Measurements from ENCODE around the gene TTPAL. TPM values are rescaled to one million over a fixed set of nuclear protein-coding genes. Genes with fewer than 3 reads are reported as not detected.

TTPAL gene
- total RNA-seq, 4 donors from 2014 or later, result 27.1 to 36.8 (median 31.7) TPM

DNA sequence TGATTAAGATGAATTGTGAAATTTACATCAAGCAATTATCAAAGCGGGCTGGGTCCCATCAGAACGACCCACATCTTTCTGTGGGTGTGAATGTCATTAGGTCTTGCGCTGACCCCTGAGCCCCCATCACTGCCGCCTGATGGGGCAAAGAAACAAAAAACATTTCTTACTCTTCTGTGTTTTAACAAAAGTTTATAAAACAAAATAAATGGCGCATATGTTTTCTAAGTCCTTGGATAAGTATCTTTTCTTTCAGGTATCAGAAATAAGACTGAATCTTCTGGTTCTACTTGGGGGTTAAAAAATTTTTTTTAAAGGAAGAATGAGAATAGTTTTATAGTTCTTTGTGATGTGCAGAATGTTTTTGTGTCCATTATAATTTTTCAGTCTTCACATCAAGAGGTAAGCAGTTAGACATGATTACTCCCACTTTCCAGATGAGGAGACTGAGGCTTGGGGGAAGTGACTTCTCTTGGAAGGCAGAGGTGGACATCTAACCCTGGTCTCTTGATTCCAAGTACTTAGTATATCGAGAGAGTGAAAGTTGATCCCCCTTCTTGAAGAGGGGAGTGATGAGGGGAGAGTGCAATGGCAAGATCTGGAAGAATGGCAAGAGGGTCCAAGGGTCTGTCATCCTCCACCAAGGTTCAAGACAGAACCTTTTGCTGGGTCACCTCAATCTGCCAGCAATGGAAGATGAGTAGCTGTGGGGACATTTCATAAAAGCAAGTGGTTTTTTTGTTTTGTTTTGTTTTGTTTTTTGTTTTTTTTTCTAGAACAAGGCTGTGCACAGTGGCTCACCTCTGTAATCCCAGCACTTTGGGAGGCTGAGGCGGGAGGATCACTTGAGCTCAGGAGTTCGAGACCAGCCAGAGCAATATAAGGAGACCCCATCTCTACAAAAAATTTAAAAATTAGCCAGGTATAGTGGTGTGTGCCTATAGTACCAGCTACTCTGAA is 42.8 kb upstream of the TTPAL start:
- intact Hi-C loops (cut with DNase I; ENCODE audit: low total_unique reads), result no loop called here
- H3K4me3 ChIP-seq (ENCODE audit: low read depth, poor library complexity, severe bottlenecking), result no peak overlapping the region
- WGBS, 2 donors, result 74 to 76% methylated on average over 8 of the region's 8 CpGs
- TF ChIP-seq CTCF (IDR thresholded peaks at IDR 0.05) (no peak), POLR2A (IDR thresholded peaks at IDR 0.05) (no peak)
- no peak for DNase-seq (ENCODE audit: low spot score in 2 of 2)

DNA sequence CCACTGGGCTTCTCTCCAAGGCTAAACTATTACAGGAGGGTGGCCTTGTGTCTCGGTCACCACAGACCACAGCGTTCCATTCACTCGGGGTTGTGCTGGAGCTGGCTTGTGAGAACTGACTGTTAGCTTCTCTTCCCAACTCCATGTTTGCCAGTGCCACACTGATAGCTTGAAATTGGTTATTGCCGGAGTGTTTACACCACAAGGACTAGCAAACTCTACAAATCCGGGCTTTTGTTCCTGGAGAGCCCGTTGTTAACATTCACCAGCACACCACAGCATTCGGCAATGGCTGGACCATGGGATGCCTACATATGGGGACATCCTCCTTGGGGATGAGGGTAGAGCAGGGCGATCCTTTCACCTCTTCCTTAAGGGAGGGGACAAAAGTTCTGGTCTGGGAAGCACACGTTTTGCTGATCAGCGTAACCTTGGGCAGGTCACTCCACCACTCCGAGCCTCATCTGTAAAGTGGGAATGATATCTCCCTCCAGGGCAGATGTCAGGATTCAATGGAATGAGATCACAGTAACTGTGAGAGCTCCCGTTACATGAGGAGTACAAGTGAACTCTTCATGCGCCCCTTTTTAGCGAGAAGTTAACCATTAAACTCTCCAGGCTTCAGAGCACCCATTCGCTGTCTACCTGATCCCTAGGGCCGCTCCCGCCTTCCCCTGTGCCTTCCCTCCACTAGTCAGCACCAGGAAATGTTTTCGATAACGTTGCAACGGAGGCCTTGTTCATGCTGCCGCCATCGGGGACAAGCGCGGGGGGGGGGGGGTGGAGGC is 41.7 kb upstream of the TTPAL start:
- 76 to 78% methylated on average over 24 of the region's 24 CpGs for WGBS, 2 donors
- no peak for DNase-seq (ENCODE audit: low spot score in 2 of 2)
- TF ChIP-seq POLR2A (IDR thresholded peaks at IDR 0.05), result no peak
- no peak for TF ChIP-seq CTCF (IDR thresholded peaks at IDR 0.05)
- H3K4me3 ChIP-seq (ENCODE audit: low read depth, poor library complexity, severe bottlenecking), result no peak overlapping the region
- intact Hi-C loops (cut with DNase I; ENCODE audit: low total_unique reads), result no loop called here

DNA sequence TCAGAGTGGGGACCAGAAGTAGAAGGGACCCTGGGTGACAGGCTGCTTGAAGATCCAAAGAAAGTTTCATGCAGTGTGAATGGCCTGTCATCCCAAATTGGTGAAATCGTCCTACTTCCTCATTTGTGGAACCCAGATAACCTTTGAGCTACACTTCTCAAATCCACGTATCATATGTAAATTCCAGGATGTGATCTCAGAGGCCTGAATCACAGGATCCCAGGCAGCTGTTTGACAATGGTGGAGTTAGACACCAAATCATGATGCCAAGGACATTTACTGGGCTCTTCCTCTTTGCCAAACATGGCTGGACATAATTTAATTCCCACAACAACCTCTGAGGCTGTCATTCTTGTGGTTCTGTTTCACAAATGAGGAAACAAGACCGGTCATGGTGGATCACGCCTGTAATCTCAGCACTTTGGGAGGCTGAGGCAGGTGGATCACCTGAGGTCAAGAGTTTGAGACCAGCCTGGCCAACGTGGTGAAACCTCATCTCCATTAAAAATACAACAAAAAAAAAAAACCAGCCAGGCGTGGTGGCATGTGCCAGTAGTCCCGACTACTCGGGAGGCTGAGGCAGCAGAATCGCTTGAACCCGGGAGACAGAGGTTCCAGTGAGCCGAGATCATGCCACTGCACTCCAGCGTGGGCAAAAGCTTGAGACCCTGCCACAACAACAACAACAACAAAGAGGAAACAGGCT is 39.9 kb upstream of the TTPAL start:
- 70% methylated on average over 12 of the region's 12 CpGs for WGBS, 2 donors
- H3K4me3 ChIP-seq (ENCODE audit: low read depth, poor library complexity, severe bottlenecking), result no peak overlapping the region
- intact Hi-C loops (cut with DNase I; ENCODE audit: low total_unique reads), result no loop called here
- no peak for TF ChIP-seq CTCF (IDR thresholded peaks at IDR 0.05)
- TF ChIP-seq POLR2A (IDR thresholded peaks at IDR 0.05), result no peak
- no peak for DNase-seq (ENCODE audit: low spot score in 2 of 2)

DNA sequence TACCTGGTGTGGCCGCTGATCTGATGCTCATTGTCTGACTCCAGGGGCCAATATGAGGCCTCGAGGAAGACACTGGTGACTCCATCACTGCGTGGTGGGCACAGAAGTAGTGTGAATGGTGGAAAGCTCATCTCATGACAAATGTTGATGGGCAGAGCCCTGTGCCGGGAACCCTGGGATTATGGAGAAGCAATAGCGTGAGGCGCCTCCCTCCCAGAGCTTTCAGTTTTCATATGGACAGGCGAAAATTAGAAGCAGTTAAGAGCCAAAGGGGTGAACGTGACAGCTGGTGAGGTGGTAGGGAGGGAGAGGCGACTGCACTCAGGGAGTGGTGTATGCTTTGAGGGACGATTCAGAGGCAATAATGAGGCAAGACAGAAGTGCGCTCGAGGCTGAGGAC is 39.3 kb upstream of the TTPAL start:
- DNase-seq (ENCODE audit: low spot score in 2 of 2), result no peak
- intact Hi-C loops (cut with DNase I; ENCODE audit: low total_unique reads), result no loop called here
- TF ChIP-seq CTCF (IDR thresholded peaks at IDR 0.05) (no peak), POLR2A (IDR thresholded peaks at IDR 0.05) (no peak)
- H3K4me3 ChIP-seq (ENCODE audit: low read depth, poor library complexity, severe bottlenecking), result no peak overlapping the region
- 59 to 65% methylated on average over 11 to 12 of the region's 12 CpGs for WGBS, 2 donors

DNA sequence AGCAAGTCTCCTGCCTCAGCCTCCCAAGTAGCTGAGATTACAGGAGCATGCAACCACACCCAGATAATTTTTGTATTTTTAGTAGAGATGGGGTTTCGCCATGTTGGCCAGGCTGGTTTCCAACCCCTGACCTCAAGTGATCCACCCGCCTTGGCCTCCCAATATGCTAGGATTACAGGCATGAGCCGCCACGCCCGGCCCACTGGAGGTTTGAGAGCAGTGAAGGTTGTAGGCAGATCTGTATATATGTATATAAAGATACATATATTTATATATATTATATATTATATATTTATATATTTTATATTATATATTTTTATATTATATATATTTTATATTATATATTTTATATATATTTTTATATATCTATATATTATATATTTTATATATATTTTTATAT is 38.2 kb upstream of the TTPAL start:
- intact Hi-C loops (cut with DNase I; ENCODE audit: low total_unique reads), result no loop called here
- no peak for DNase-seq (ENCODE audit: low spot score in 2 of 2)
- no peak overlapping the region for H3K4me3 ChIP-seq (ENCODE audit: low read depth, poor library complexity, severe bottlenecking)
- TF ChIP-seq CTCF (IDR thresholded peaks at IDR 0.05) (no peak), POLR2A (IDR thresholded peaks at IDR 0.05) (no peak)
- 94% methylated on average over 5 of the region's 5 CpGs for WGBS, 2 donors
